Osteoblast (primary cell): ENCODE data around the gene FBLN1. TPM values are rescaled to one million over a fixed set of nuclear protein-coding genes. Genes with fewer than 3 reads are reported as not detected.
"Not testable (repeated sequence)": the region's sequence is repeated elsewhere in the genome, so short reads cannot be mapped to it uniquely, and the experiment has no call there.

Experiments
- DNase-seq: peaks from one replicate; pipeline ENCODE4 v3.0.0; 2011; ENCODE audit warnings: low spot score, mixed read lengths; ENCODE audit not compliant: insufficient read length; ENCODE audit errors: missing footprints
- H2AFZ ChIP-seq: 2 replicates; pipeline ENCODE4 v1.6.0; 2011; ENCODE audit warnings: mild to moderate bottlenecking, low read length
- H3K27ac ChIP-seq: 2 replicates; pipeline ENCODE4 v1.5.1; 2011; ENCODE audit warnings: mild to moderate bottlenecking, low read depth, low read length, moderate library complexity
- H3K27me3 ChIP-seq: 2 replicates; pipeline ENCODE4 v1.6.0; 2012; ENCODE audit warnings: mild to moderate bottlenecking, control low read depth, inconsistent platforms, low read length, moderate library complexity; ENCODE audit not compliant: insufficient read depth
- H3K36me3 ChIP-seq: 2 replicates; pipeline ENCODE4 v1.5.1; 2011; ENCODE audit warnings: mild to moderate bottlenecking, low read length, control low read depth, moderate library complexity; ENCODE audit not compliant: insufficient read depth
- H3K4me1 ChIP-seq: 2 replicates; pipeline ENCODE4 v1.5.1; 2011; ENCODE audit warnings: mild to moderate bottlenecking, low read length, control low read depth, moderate library complexity; ENCODE audit not compliant: insufficient read depth
- H3K4me2 ChIP-seq: 2 replicates; pipeline ENCODE4 v1.6.0; 2011; ENCODE audit warnings: mild to moderate bottlenecking, low read length; ENCODE audit not compliant: insufficient read depth
- H3K4me3 ChIP-seq: fragments of 200-600 bp; sonication (generic); 3 replicates; pipeline ENCODE4 v1.5.1; 2012; ENCODE audit warnings: mild to moderate bottlenecking, low read length, inconsistent platforms; ENCODE audit not compliant: insufficient read depth
- H3K79me2 ChIP-seq: 2 replicates; pipeline ENCODE4 v1.6.0; 2012; ENCODE audit warnings: mild to moderate bottlenecking, low read length, control low read depth, inconsistent platforms; ENCODE audit not compliant: insufficient read depth
- H3K9me3 ChIP-seq: 2 replicates; pipeline ENCODE4 v1.5.1; 2011; ENCODE audit warnings: low read depth, low read length, control low read depth
- H4K20me1 ChIP-seq: 2 replicates; pipeline ENCODE4 v1.6.0; 2012; ENCODE audit warnings: mild to moderate bottlenecking, low read length, control low read depth; ENCODE audit not compliant: insufficient read depth
- CTCF ChIP-seq: IDR thresholded peaks from 2 replicates; pipeline ENCODE4 v1.5.1; 2011; ENCODE audit warnings: mild to moderate bottlenecking, low read depth, low read length, moderate library complexity; ENCODE audit errors: extremely low read depth
- total RNA-seq: library from RNA; depleted of rRNA; stranded (reverse); fragments of >200 nt; gene quantifications from 2 replicates; pipeline ENCODE4 v1.2.3, GENCODE V29; 2012

FBLN1 gene
- total RNA-seq, 1 donor: 88.3 TPM

- Histone ChIP-seq H3K36me3 (peaks cover 11% of the 10 kb centered on the region), H3K4me3 (peak overlapping the region; percentile 11), H3K27me3 (no peaks in the 10 kb centered on the region), H2AFZ (peak overlapping the region; percentile 78), H3K4me1 (peaks cover 46% of the 10 kb centered on the region), H3K79me2 (no peaks in the 10 kb centered on the region), H3K4me2 (peak overlapping the region; percentile 81), H3K9me3 (no peaks in the 10 kb centered on the region), H3K27ac (peak overlapping the region; percentile 80), H4K20me1 (peaks cover 2% of the 10 kb centered on the region)
- peak; percentile 98 for DNase-seq
- peak; percentile 64 for TF ChIP-seq CTCF
Measured at GRCh38 chr22:45552580-45553350, 50.1 kb downstream of the FBLN1 start.

GRCh38 chr22:45553351-45554039 lies 50.8 kb downstream of the FBLN1 start:
- peaks cover 49% of the 10 kb centered on the region for H3K4me1 ChIP-seq
- no peaks in the 10 kb centered on the region for H3K27me3 ChIP-seq
- H3K4me2 ChIP-seq: peak overlapping the region; percentile 81
- peak overlapping the region; percentile 88 for H2AFZ ChIP-seq
- peaks cover 5% of the 10 kb centered on the region for H3K36me3 ChIP-seq
- DNase-seq: peak; percentile 98
- H3K4me3 ChIP-seq: peak overlapping the region; percentile 60
- no peaks in the 10 kb centered on the region for H3K79me2 ChIP-seq
- H3K27ac ChIP-seq: peak overlapping the region; percentile 80
- peak; percentile 97 for TF ChIP-seq CTCF
- H4K20me1 ChIP-seq: peaks cover 2% of the 10 kb centered on the region
- no peaks in the 10 kb centered on the region for H3K9me3 ChIP-seq

GRCh38 chr22:45554040-45554406 lies 51.3 kb downstream of the FBLN1 start:
- Histone ChIP-seq H2AFZ (peak overlapping the region; percentile 88), H3K4me3 (peak overlapping the region; percentile 60), H3K9me3 (no peaks in the 10 kb centered on the region), H3K27ac (peak overlapping the region; percentile 80), H4K20me1 (peaks cover 2% of the 10 kb centered on the region), H3K4me1 (peaks cover 45% of the 10 kb centered on the region), H3K36me3 (peaks cover 5% of the 10 kb centered on the region), H3K27me3 (no peaks in the 10 kb centered on the region), H3K4me2 (peak overlapping the region; percentile 81), H3K79me2 (no peaks in the 10 kb centered on the region)
- TF ChIP-seq CTCF: no peak
- no peak for DNase-seq

- Histone ChIP-seq H2AFZ (no peak overlapping the region), H3K27me3 (no peaks in the 10 kb centered on the region), H3K36me3 (peaks cover 5% of the 10 kb centered on the region), H3K9me3 (peaks cover under 1% of the 10 kb centered on the region), H3K4me2 (no peak overlapping the region), H3K4me3 (no peak overlapping the region), H4K20me1 (peaks cover 2% of the 10 kb centered on the region), H3K27ac (no peak overlapping the region), H3K4me1 (peaks cover 36% of the 10 kb centered on the region), H3K79me2 (no peaks in the 10 kb centered on the region)
- no peak for TF ChIP-seq CTCF
- DNase-seq: no peak
Measured at GRCh38 chr22:45554861-45555260, 52.2 kb downstream of the FBLN1 start.

- not testable (repeated sequence) for H4K20me1 ChIP-seq, H3K4me2 ChIP-seq, H3K27ac ChIP-seq, H3K36me3 ChIP-seq, H2AFZ ChIP-seq, H3K9me3 ChIP-seq, H3K4me3 ChIP-seq, H3K79me2 ChIP-seq, H3K27me3 ChIP-seq
- peaks cover 17% of the 10 kb centered on the region for H3K4me1 ChIP-seq
- DNase-seq: peak; percentile 4
Measured at GRCh38 chr22:45557926-45558325, 55.2 kb downstream of the FBLN1 start.

- not testable (repeated sequence) for H4K20me1 ChIP-seq, H2AFZ ChIP-seq, H3K27ac ChIP-seq, H3K4me2 ChIP-seq, H3K9me3 ChIP-seq, H3K4me3 ChIP-seq, DNase-seq, H3K27me3 ChIP-seq, H3K36me3 ChIP-seq, H3K4me1 ChIP-seq, H3K79me2 ChIP-seq
Measured at GRCh38 chr22:45560092-45560491, 57.4 kb downstream of the FBLN1 start.
